ENCODE results near the gene MCOLN2.
"Not testable (repeated sequence)": the region's sequence is repeated elsewhere in the genome, so short reads cannot be mapped to it uniquely, and the experiment has no call there.

Gene MCOLN2

GRCh38 chr1:84939761-84940160 is 57.2 kb downstream of the MCOLN2 start:
- no peak for FAIRE-seq

- no peak for FAIRE-seq
Measured at GRCh38 chr1:84939151-84939550, 57.8 kb downstream of the MCOLN2 start.

- peak; percentile 78 for FAIRE-seq
Measured at GRCh38 chr1:84936116-84936810, 60.6 kb downstream of the MCOLN2 start.

GRCh38 chr1:84933011-84933611 is 63.8 kb downstream of the MCOLN2 start:
- FAIRE-seq: no peak

- FAIRE-seq: no peak
Measured at GRCh38 chr1:84930831-84931230, 66.1 kb downstream of the MCOLN2 start.

GRCh38 chr1:84930329-84930728 is 66.6 kb downstream of the MCOLN2 start:
- no peak for FAIRE-seq

- no peak for FAIRE-seq
Measured at GRCh38 chr1:84929581-84929980, 67.3 kb downstream of the MCOLN2 start.

- no peak for FAIRE-seq
Measured at GRCh38 chr1:84928979-84929378, 67.9 kb downstream of the MCOLN2 start.

- FAIRE-seq: no peak
Measured at GRCh38 chr1:84923317-84923716, 73.6 kb downstream of the MCOLN2 start.

- FAIRE-seq: no peak
Measured at GRCh38 chr1:84920159-84920558, 76.8 kb downstream of the MCOLN2 start.

- no peak for FAIRE-seq
Measured at GRCh38 chr1:84919461-84919970, 77.4 kb downstream of the MCOLN2 start.

GRCh38 chr1:84918726-84919336 is 78.1 kb downstream of the MCOLN2 start:
- FAIRE-seq: no peak

- FAIRE-seq: no peak
Measured at GRCh38 chr1:84916897-84917296, 80.0 kb downstream of the MCOLN2 start.

- FAIRE-seq: no peak
Measured at GRCh38 chr1:84913555-84913892, 83.4 kb downstream of the MCOLN2 start.

- no peak for FAIRE-seq
Measured at GRCh38 chr1:84912726-84913554, 84.0 kb downstream of the MCOLN2 start.

- FAIRE-seq: not testable (repeated sequence)
Measured at GRCh38 chr1:84908746-84909464, 88.0 kb downstream of the MCOLN2 start.

- FAIRE-seq: no peak
Measured at GRCh38 chr1:84907095-84907827, 89.7 kb downstream of the MCOLN2 start.

GRCh38 chr1:84902727-84903126 is 94.2 kb downstream of the MCOLN2 start:
- FAIRE-seq: not testable (repeated sequence)

GRCh38 chr1:84899969-84900368 is 96.9 kb downstream of the MCOLN2 start:
- FAIRE-seq: no peak

GRCh38 chr1:84896279-84896678 is 100.6 kb downstream of the MCOLN2 start:
- no peak for FAIRE-seq

- no peak for FAIRE-seq
Measured at GRCh38 chr1:84892705-84893618, 104.0 kb downstream of the MCOLN2 start, which contains the start of gene LPAR3. Gene LPAR3, minus strand, starts transcription at chr1:84893206. Its CDS starts 27,086 bp downstream, at chr1:84866120.
